H1 (cell line): ENCODE data around the gene ZNF512B. TPM values are rescaled to one million over a fixed set of nuclear protein-coding genes. Genes with fewer than 3 reads are reported as not detected.

Source experiments
- CTCF ChIA-PET: fragments of 300-600 bp; sonication (Branson Sonifier 250); formaldehyde crosslinking; loops from one replicate; lab custom pipeline; 2021; ENCODE audit not compliant: partially characterized antibody; lab: Charles Lee
- POLR2A ChIA-PET: fragments of 300-600 bp; sonication (Branson Sonifier 250); formaldehyde crosslinking; loops from one replicate; lab custom pipeline; 2021; ENCODE audit warnings: inconsistent platforms; ENCODE audit not compliant: partially characterized antibody; lab: Charles Lee
- DNase-seq, 2 experiments: peaks; one replicate each; pipeline versions ENCODE4 v3.0.0 to v3.0.0-alpha.2; 2010 to 2022; ENCODE audit warnings: low spot score in 2 of 2, low read depth in 1 of 2, mixed read lengths in 1 of 2
- FAIRE-seq: peaks from 2 replicates; lab custom pipeline; 2011; peaks lifted over from hg19 to GRCh38; lab: Jason Lieb, UNC
- H2AFZ ChIP-seq: 2 replicates; pipeline ENCODE4 v1.8.1; 2012; ENCODE audit warnings: low read length, inconsistent platforms
- H2AK5ac ChIP-seq: 2 replicates; pipeline ENCODE4 v1.6.1; 2013; ENCODE audit warnings: low read depth, low read length
- H2BK120ac ChIP-seq: replicated peaks from 2 replicates; pipeline ENCODE3; 2013; ENCODE audit warnings: low read depth, low read length, inconsistent platforms
- H2BK12ac ChIP-seq: 2 replicates; pipeline ENCODE4 v1.6.1; 2013; ENCODE audit warnings: low read depth, low read length
- H2BK15ac ChIP-seq: 2 replicates; pipeline ENCODE4 v1.6.1; 2013; ENCODE audit warnings: low read length
- H2BK20ac ChIP-seq: 2 replicates; pipeline ENCODE4 v1.6.1; 2013; ENCODE audit warnings: low read length
- H2BK5ac ChIP-seq: 2 replicates; pipeline ENCODE4 v1.6.1; 2013; ENCODE audit warnings: low read depth, low read length
- H3K14ac ChIP-seq: 2 replicates; pipeline ENCODE4 v1.6.1; 2013; ENCODE audit warnings: inconsistent platforms; ENCODE audit not compliant: insufficient read length
- H3K18ac ChIP-seq: 2 replicates; pipeline ENCODE4 v1.6.1; 2013; ENCODE audit warnings: low read length; ENCODE audit errors: extremely low read depth
- H3K23ac ChIP-seq: 2 replicates; pipeline ENCODE4 v1.6.1; 2013; ENCODE audit warnings: inconsistent platforms; ENCODE audit not compliant: insufficient read length
- H3K23me2 ChIP-seq: 2 replicates; pipeline ENCODE4 v1.6.1; 2013; ENCODE audit warnings: low read depth, low read length
- H3K27ac ChIP-seq: 2 replicates; pipeline ENCODE4 v1.6.1; 2011; ENCODE audit warnings: low read depth, low read length, inconsistent platforms
- H3K27me3 ChIP-seq, 4 experiments: replicated peaks in 1 of 4; 1 replicate in 1 of 4; 2 replicates in 3 of 4; pipeline versions ENCODE4 v1.6.1 to v1.8.1; 2011 to 2013; ENCODE audit warnings: low read length in 3 of 4, mild to moderate bottlenecking in 3 of 4, inconsistent platforms in 2 of 4, mixed read lengths in 2 of 4, moderate library complexity in 1 of 4; ENCODE audit not compliant: control insufficient read depth in 3 of 4, insufficient read depth in 3 of 4; ENCODE audit errors: extremely low read depth in 1 of 4
- H3K36me3 ChIP-seq, 4 experiments: 2 replicates each; pipeline versions ENCODE4 v1.6.1 to v1.8.1; 2011 to 2013; ENCODE audit warnings: mild to moderate bottlenecking in 4 of 4, low read length in 3 of 4, moderate library complexity in 2 of 4, control low read depth in 1 of 4, inconsistent platforms in 1 of 4; ENCODE audit not compliant: insufficient read depth in 4 of 4, control insufficient read depth in 2 of 4
- H3K4ac ChIP-seq: replicated peaks from 2 replicates; pipeline ENCODE3; 2013; ENCODE audit warnings: low read length, low read depth, mixed read lengths, inconsistent platforms; ENCODE audit not compliant: insufficient read length
- H3K4me1 ChIP-seq, 4 experiments: replicated peaks in 1 of 4; 1 replicate in 1 of 4; 2 replicates in 3 of 4; pipeline versions ENCODE4 v1.6.1 to v1.8.1; 2011 to 2013; ENCODE audit warnings: low read length in 3 of 4, inconsistent platforms in 2 of 4, mixed read lengths in 1 of 4; ENCODE audit not compliant: insufficient read depth in 4 of 4, control insufficient read depth in 3 of 4
- H3K4me2 ChIP-seq, 2 experiments: 2 replicates each; pipeline versions ENCODE4 v1.6.1 to v1.8.1; 2011 to 2013; ENCODE audit warnings: low read depth in 2 of 2, low read length in 2 of 2, control low read depth in 1 of 2, inconsistent platforms in 1 of 2, mild to moderate bottlenecking in 1 of 2; ENCODE audit not compliant: insufficient read depth in 1 of 2
- H3K4me3 ChIP-seq, 4 experiments: fragments of 200-600, 300-600 bp in 1 of 4; sonication (generic), shearing (Covaris generic), sonication (Bioruptor Twin) in 1 of 4; 2 replicates each; pipeline versions ENCODE4 v1.5.1 to v1.8.1; 2011 to 2016; ENCODE audit warnings: low read length in 4 of 4, low read depth in 3 of 4, control low read depth in 2 of 4, inconsistent platforms in 2 of 4, mild to moderate bottlenecking in 2 of 4, mixed read lengths in 1 of 4, moderate library complexity in 1 of 4; ENCODE audit not compliant: insufficient read depth in 2 of 4; ENCODE audit errors: extremely low read depth in 1 of 4
- H3K56ac ChIP-seq: replicated peaks from 2 replicates; pipeline ENCODE3; 2013; ENCODE audit warnings: low read depth, mild to moderate bottlenecking, mixed read lengths, low read length, inconsistent platforms; ENCODE audit not compliant: insufficient read length
- H3K79me1 ChIP-seq: 2 replicates; pipeline ENCODE4 v1.6.1; 2013; ENCODE audit warnings: low read depth, low read length, control low read depth
- H3K79me2 ChIP-seq, 2 experiments: 2 replicates each; pipeline versions ENCODE4 v1.6.1 to v1.8.1; 2012 to 2013; ENCODE audit warnings: low read length in 2 of 2, mild to moderate bottlenecking in 2 of 2, inconsistent platforms in 1 of 2; ENCODE audit not compliant: insufficient read depth in 2 of 2, control insufficient read depth in 1 of 2
- H3K9ac ChIP-seq, 4 experiments: replicated peaks in 1 of 4; 1 replicate in 1 of 4; 2 replicates in 3 of 4; pipeline versions ENCODE4 v1.6.1 to v1.8.1; 2011 to 2013; ENCODE audit warnings: low read depth in 3 of 4, low read length in 3 of 4, control low read depth in 2 of 4, mild to moderate bottlenecking in 2 of 4, moderate library complexity in 2 of 4, inconsistent platforms in 1 of 4; ENCODE audit errors: extremely low read depth in 1 of 4
- H3K9me3 ChIP-seq, 2 experiments: 2 replicates each; pipeline versions ENCODE4 v1.6.1 to v1.8.1; 2012 to 2013; ENCODE audit warnings: mild to moderate bottlenecking in 2 of 2, moderate library complexity in 2 of 2, control low read depth in 1 of 2, inconsistent platforms in 1 of 2, low read depth in 1 of 2, low read length in 1 of 2, mixed read lengths in 1 of 2; ENCODE audit not compliant: insufficient read depth in 2 of 2
- H4K20me1 ChIP-seq, 2 experiments: replicated peaks in 1 of 2; 2 replicates each; pipeline versions ENCODE3 to v1.8.1; 2011 to 2013; ENCODE audit warnings: inconsistent platforms in 2 of 2, low read length in 2 of 2, mild to moderate bottlenecking in 1 of 2; ENCODE audit not compliant: insufficient read depth in 2 of 2, control insufficient read depth in 1 of 2
- H4K5ac ChIP-seq: 2 replicates; pipeline ENCODE4 v1.6.1; 2013; ENCODE audit warnings: low read length, low read depth, mixed read lengths, inconsistent platforms; ENCODE audit not compliant: insufficient read length
- H4K8ac ChIP-seq: 2 replicates; pipeline ENCODE4 v1.8.0; 2013; ENCODE audit warnings: mild to moderate bottlenecking, moderate library complexity, low read length, inconsistent platforms; ENCODE audit not compliant: insufficient read depth; ENCODE audit errors: extremely low read depth
- H4K91ac ChIP-seq: replicated peaks from 2 replicates; pipeline ENCODE3; 2013; ENCODE audit warnings: low read length, mixed read lengths, inconsistent platforms; ENCODE audit not compliant: insufficient read length
- CHD1 ChIP-seq: IDR thresholded peaks from 2 replicates; pipeline ENCODE4 v1.6.1; 2012; ENCODE audit warnings: low read depth, low read length, improper control_type of control experiment
- FOSL1 ChIP-seq: IDR thresholded peaks from 2 replicates; pipeline ENCODE4 v1.6.1; 2011; ENCODE audit warnings: mild to moderate bottlenecking, low read depth, low read length, moderate library complexity; ENCODE audit not compliant: insufficient read depth
- HDAC2 ChIP-seq, 2 experiments: fragments of 300-600 bp in 1 of 2; sonication (generic) in 1 of 2; IDR thresholded peaks; 2 replicates each; pipeline ENCODE4 v1.6.1; 2011 to 2012; ENCODE audit warnings: low read depth in 2 of 2, low read length in 2 of 2, mild to moderate bottlenecking in 2 of 2, moderate library complexity in 2 of 2, borderline replicate concordance in 1 of 2, inconsistent platforms in 1 of 2
- KDM5A ChIP-seq: fragments of 200-600 bp; IDR thresholded peaks from 2 replicates; pipeline ENCODE4 v1.7.1; 2012; ENCODE audit warnings: mild to moderate bottlenecking, low read length, inconsistent platforms, mixed read lengths
- NRF1 ChIP-seq: IDR thresholded peaks from 2 replicates; pipeline ENCODE4 v1.6.1; 2011; ENCODE audit warnings: mild to moderate bottlenecking, low read depth, low read length, improper control_type of control experiment
- PHF8 ChIP-seq: fragments of 200-600 bp; sonication (generic); conservative IDR thresholded peaks from 2 replicates; pipeline ENCODE4 v1.7.1; 2012; ENCODE audit warnings: low read depth, mild to moderate bottlenecking, inconsistent platforms, low read length, moderate library complexity
- POLR2AphosphoS5 ChIP-seq: IDR thresholded peaks from 2 replicates; pipeline ENCODE4 v1.6.1; 2011; ENCODE audit warnings: low read depth, low read length
- RBBP5 ChIP-seq: IDR thresholded peaks from 2 replicates; pipeline ENCODE4 v1.7.1; 2012; ENCODE audit warnings: low read depth, mild to moderate bottlenecking, inconsistent platforms, low read length, moderate library complexity, borderline replicate concordance
- RXRA ChIP-seq: IDR thresholded peaks from 2 replicates; pipeline ENCODE4 v1.6.1; 2011; ENCODE audit warnings: low read depth, mild to moderate bottlenecking, low read length, moderate library complexity; ENCODE audit not compliant: insufficient read depth
- SIRT6 ChIP-seq: IDR thresholded peaks from one replicate; pipeline ENCODE4 v1.7.1; 2012; ENCODE audit warnings: low read length, inconsistent platforms
- TBP ChIP-seq: IDR thresholded peaks from 2 replicates; pipeline ENCODE4 v1.6.1; 2011; ENCODE audit warnings: low read depth, low read length, improper control_type of control experiment
- ZNF274 ChIP-seq: IDR thresholded peaks from 2 replicates; pipeline ENCODE4 v1.7.0; 2012; ENCODE audit warnings: low read length, borderline replicate concordance; ENCODE audit errors: extremely low read depth
- WGBS, 2 experiments: shearing (Covaris generic) in 1 of 2; methylation state at CpG; one replicate each; pipeline versions ENCODE4 v1.1.6 to v1.1.7; 2013 to 2015; ENCODE audit warnings: low lambda C conversion rate in 2 of 2, mixed read lengths in 2 of 2, inconsistent platforms in 1 of 2, low coverage in 1 of 2, missing lambda C conversion rate in 1 of 2; ENCODE audit not compliant: insufficient replicate concordance in 2 of 2, insufficient coverage in 1 of 2, insufficient read length in 1 of 2; ENCODE audit errors: extremely low coverage in 1 of 2, missing lambda C conversion rate in 1 of 2; 5-methylcytosine and 5-hydroxymethylcytosine counted together
- polyA plus RNA-seq, 7 experiments: library from polyadenylated mRNA; depleted of rRNA in 3 of 7; stranded (reverse) in 5 of 7; unstranded in 2 of 7; fragments of >200 nt in 5 of 7; fragments of 200-250 nt in 2 of 7; gene quantifications; 1 replicate in 5 of 7; 2 replicates in 1 of 7; 4 replicates in 1 of 7; pipeline versions ENCODE4 v1.2.1 to v1.2.3, GENCODE V29; 2011 to 2013; ENCODE audit warnings: missing spikeins in 2 of 7, mixed read lengths in 2 of 7
- total RNA-seq: library from RNA; stranded (reverse); fragmentation: NEBNext Ultra II Directional; extraction: Animal tissue kit (Norgen Biotek cat#: 25700); gene quantifications from 2 replicates; pipeline ENCODE4 v1.2.1, GENCODE V29; 2021

ZNF512B gene
- total and polyA plus RNA-seq, 2 of the 8 experiments (the other 6 are each of a cell fraction or from before 2014, with no cell fraction given): 7.3 to 26.6 TPM

- peak overlapping the region in 1 of 4 experiments; percentile 50; a peak in 1 of 7 replicates for H3K9ac ChIP-seq
These were observed 1.4 kb downstream of the ZNF512B start for GRCh38 chr20:63968136-63968927.

More at GRCh38 chr20:63968136-63968927, 1.4 kb downstream of the ZNF512B start:
- Histone ChIP-seq H2BK12ac (no peak overlapping the region), H3K36me3 (peaks cover 15 to 38% (median 30%) of the 10 kb centered on the region in 4 experiments), H4K91ac (no peak overlapping the region), H3K9me3 (peaks cover 40 to 43% of the 10 kb centered on the region in 2 experiments), H4K5ac (no peak overlapping the region), H3K4me2 (peak overlapping the region; percentile 75 to 76), H3K27me3 (peaks cover 0 to 6% (median 2%) of the 10 kb centered on the region in 4 experiments; a peak in 2 of 7 replicates), H4K20me1 (peaks cover 0 to 8% of the 10 kb centered on the region in 2 experiments), H3K4me1 (peaks cover 0 to 13% (median 5%) of the 10 kb centered on the region in 4 experiments; a peak in 6 of 7 replicates), H2BK15ac (no peak overlapping the region), H3K27ac (no peak overlapping the region), H2AFZ (no peak overlapping the region), H2BK120ac (no peak overlapping the region), H3K79me1 (peaks cover 4% of the 10 kb centered on the region), H3K18ac (no peak overlapping the region), H3K56ac (no peak overlapping the region), H4K8ac (0 out of 2 replicates have a peak overlapping the region, but pooled peaks have one; percentile 28), H3K14ac (no peak overlapping the region), H3K23ac (no peak overlapping the region), H3K4ac (peak overlapping the region; percentile 81), H3K4me3 (peak overlapping the region; percentile 45 to 73 (median 56); a peak in 6 of 8 replicates), H2AK5ac (no peak overlapping the region), H3K23me2 (peaks cover 12% of the 10 kb centered on the region; the same call in 1 of the 2 replicates), H2BK20ac (no peak overlapping the region), H3K79me2 (no peaks in the 10 kb centered on the region; a peak in 1 of 4 replicates), H2BK5ac (no peak overlapping the region)
- DNase-seq (no peak), FAIRE-seq (no peak)
- WGBS, 2 experiments: 93% methylated on average over 13 of the region's 14 CpGs; no CpG with 5 or more reads in 1 of the 2 experiments
- POLR2A ChIA-PET: interaction anchor here (0.6 to 2.6 kb wide), 5 partner anchors 9 to 47 kb away, joined by 4 to 11 read pairs (median 4); partner anchors contain the start of gene UCKL1
- TF ChIP-seq TBP: no peak
- TF ChIP-seq FOSL1: no peak
- no peak for TF ChIP-seq HDAC2 (IDR thresholded peaks at IDR 0.05; ENCODE audit: borderline replicate concordance in 1 of 2, low read depth in 2 of 2, low read length in 2 of 2)
- TF ChIP-seq CHD1: no peak
- TF ChIP-seq RXRA: no peak
- TF ChIP-seq SIRT6: no peak
- TF ChIP-seq ZNF274: no peak
- TF ChIP-seq RBBP5: no peak
- no peak for TF ChIP-seq NRF1
- TF ChIP-seq KDM5A: no peak
- no peak for TF ChIP-seq PHF8
- TF ChIP-seq POLR2AphosphoS5: no peak
- CTCF ChIA-PET: interaction anchor here (1.4 kb wide), 1 partner anchor 34 kb away, joined by 4 read pairs; no protein-coding TSS in a partner anchor
